Testis (tissue), 3 donors: ENCODE data around the gene TASL. TPM values are rescaled to one million over a fixed set of nuclear protein-coding genes. Genes with fewer than 3 reads are reported as not detected.
"Not testable (repeated sequence)": the region's sequence is repeated elsewhere in the genome, so short reads cannot be mapped to it uniquely, and the experiment has no call there.

ENCODE experiments used
- DNase-seq: peaks from one replicate; pipeline ENCODE4 v3.0.0-alpha.2; 2019
- H3K27ac ChIP-seq, 2 donors: fragments of 200-600 bp; sonication (generic); one replicate each; pipeline ENCODE4 v1.5.1; 2019
- H3K27me3 ChIP-seq: fragments of 200-600 bp; sonication (generic); one replicate; pipeline ENCODE4 v1.5.1; 2019
- H3K36me3 ChIP-seq: fragments of 200-600 bp; sonication (generic); one replicate; pipeline ENCODE4 v1.5.1; 2017; ENCODE audit warnings: low read depth; ENCODE audit errors: missing control alignments
- H3K4me1 ChIP-seq: fragments of 200-600 bp; sonication (generic); one replicate; pipeline ENCODE4 v1.5.1; 2019
- H3K4me3 ChIP-seq, 2 donors: fragments of 200-600 bp; sonication (generic); one replicate each; pipeline ENCODE4 v1.5.1; 2017 to 2019
- H3K9me3 ChIP-seq: fragments of 200-600 bp; sonication (generic); one replicate; pipeline ENCODE4 v1.5.1; 2017
- CTCF ChIP-seq, 3 experiments: fragments of 450-650 bp in 2 of 3; fragments of 200-600 bp in 1 of 3; sonication (generic) in 1 of 3; IDR thresholded peaks; one replicate each; pipeline ENCODE4 v1.5.1; 2016 to 2019; ENCODE audit warnings: antibody characterized with exemption in 3 of 3, mild to moderate bottlenecking in 2 of 3, moderate library complexity in 1 of 3
- POLR2A ChIP-seq: fragments of 450-650 bp; IDR thresholded peaks from one replicate; pipeline ENCODE4 v1.6.1; 2017; ENCODE audit warnings: antibody characterized with exemption, mild to moderate bottlenecking, moderate library complexity
- WGBS, 2 donors: methylation state at CpG; one replicate each; pipeline ENCODE4 v1.1.5; 2018; 5-methylcytosine and 5-hydroxymethylcytosine counted together
- intact Hi-C: fragments of 100-400 bp; cut with DNase I; formaldehyde crosslinking; loops from one replicate; pipeline ENCODE4 v1.15.1; 2023; ENCODE audit warnings: low total_unique reads
- polyA plus RNA-seq: library from polyadenylated mRNA; stranded (reverse); fragments of 350-450 nt; fragmentation: Illumina TruSeq; extraction: RNeasy Lipid Tissue Mini Kit (QIAGEN cat#74804); gene quantifications from one replicate; pipeline ENCODE4 v1.2.3, GENCODE V29; 2014; ENCODE audit warnings: low read depth, low replicate concordance; ENCODE audit not compliant: insufficient read depth
- total RNA-seq, 2 donors: library from RNA; depleted of rRNA; stranded (reverse); fragments of >200 nt; gene quantifications; one replicate each; pipeline ENCODE4 v1.2.3, GENCODE V29; 2016

The TASL gene
- total and polyA plus RNA-seq, 3 donors from 2014 or later: 0.25 to 0.66 TPM; not detected in 1

GRCh38 chrX:30568136-30568535 lies 9.4 kb downstream of the TASL start:
- Histone ChIP-seq H3K9me3 (no peaks in the 10 kb centered on the region), H3K27ac (no peak overlapping the region), H3K36me3 (no peaks in the 10 kb centered on the region), H3K4me1 (no peaks in the 10 kb centered on the region), H3K4me3 (no peak overlapping the region), H3K27me3 (no peaks in the 10 kb centered on the region)
- intact Hi-C loops: no loop called here
- WGBS, 2 donors: 84 to 89% methylated on average over 4 of the region's 4 CpGs
- TF ChIP-seq POLR2A: no peak
- no peak for TF ChIP-seq CTCF (IDR thresholded peaks at IDR 0.05)
- DNase-seq: no peak

GRCh38 chrX:30563070-30563469 lies 14.5 kb downstream of the TASL start:
- H3K36me3 ChIP-seq, DNase-seq, H3K9me3 ChIP-seq, H3K4me3 ChIP-seq, H3K27me3 ChIP-seq, intact Hi-C loops, H3K4me1 ChIP-seq, H3K27ac ChIP-seq: not testable (repeated sequence)
- 83 to 91% methylated on average over 5 of the region's 5 CpGs for WGBS, 2 donors

GRCh38 chrX:30561191-30561590 lies 16.4 kb downstream of the TASL start:
- Histone ChIP-seq H3K36me3 (no peaks in the 10 kb centered on the region), H3K4me3 (no peak overlapping the region), H3K27ac (no peak overlapping the region), H3K4me1 (no peaks in the 10 kb centered on the region), H3K9me3 (no peaks in the 10 kb centered on the region), H3K27me3 (no peaks in the 10 kb centered on the region)
- no peak for DNase-seq
- intact Hi-C loops: no loop called here
- 73 to 89% methylated on average over 2 of the region's 2 CpGs for WGBS, 2 donors
- TF ChIP-seq CTCF (IDR thresholded peaks at IDR 0.05) (no peak), POLR2A (no peak)

- no peak for DNase-seq
- Histone ChIP-seq H3K4me1 (no peaks in the 10 kb centered on the region), H3K9me3 (no peaks in the 10 kb centered on the region), H3K27ac (no peak overlapping the region), H3K27me3 (no peaks in the 10 kb centered on the region), H3K4me3 (no peak overlapping the region), H3K36me3 (no peaks in the 10 kb centered on the region)
- 75 to 84% methylated on average over 2 of the region's 2 CpGs for WGBS, 2 donors
- TF ChIP-seq CTCF (IDR thresholded peaks at IDR 0.05): no peak
- TF ChIP-seq POLR2A: no peak
- intact Hi-C loops: no loop called here
Measured at GRCh38 chrX:30538271-30538670, 39.3 kb downstream of the TASL start.

- TF ChIP-seq CTCF (IDR thresholded peaks at IDR 0.05) (no peak), POLR2A (no peak)
- Histone ChIP-seq H3K4me3 (no peak overlapping the region), H3K9me3 (no peaks in the 10 kb centered on the region), H3K4me1 (no peaks in the 10 kb centered on the region), H3K36me3 (no peaks in the 10 kb centered on the region), H3K27me3 (no peaks in the 10 kb centered on the region), H3K27ac (no peak overlapping the region)
- 83 to 89% methylated on average over 1 of the region's 1 CpG for WGBS, 2 donors
- intact Hi-C loops: no loop called here
- DNase-seq: no peak
Measured at GRCh38 chrX:30533835-30534234, 43.7 kb downstream of the TASL start.
